H1 (cell line): ENCODE measurements around the gene ETV5. TPM values are rescaled to one million over a fixed set of nuclear protein-coding genes. Genes with fewer than 3 reads are reported as not detected.

ENCODE experiments used
- CBX8 ChIP-seq: fragments of 300-800, 300-1000 bp; sonication (generic); IDR thresholded peaks from 2 replicates; pipeline ENCODE4 v1.7.1; 2016; ENCODE audit warnings: low read depth, low read length, borderline replicate concordance
- CREB1 ChIP-seq: IDR thresholded peaks from 2 replicates; pipeline ENCODE4 v1.6.1; 2012; ENCODE audit warnings: inconsistent platforms
- GABPA ChIP-seq: IDR thresholded peaks from 2 replicates; pipeline ENCODE4 v1.6.1; 2011; ENCODE audit warnings: mild to moderate bottlenecking, low read length, moderate library complexity, borderline replicate concordance; ENCODE audit not compliant: insufficient read depth
- polyA plus RNA-seq, 7 experiments: library from polyadenylated mRNA; depleted of rRNA in 3 of 7; stranded (reverse) in 5 of 7; unstranded in 2 of 7; fragments of >200 nt in 5 of 7; fragments of 200-250 nt in 2 of 7; gene quantifications; 1 replicate in 5 of 7; 2 replicates in 1 of 7; 4 replicates in 1 of 7; pipeline versions ENCODE4 v1.2.1 to v1.2.3, GENCODE V29; 2011 to 2013; ENCODE audit warnings: missing spikeins in 2 of 7, mixed read lengths in 2 of 7
- total RNA-seq: library from RNA; stranded (reverse); fragmentation: NEBNext Ultra II Directional; extraction: Animal tissue kit (Norgen Biotek cat#: 25700); gene quantifications from 2 replicates; pipeline ENCODE4 v1.2.1, GENCODE V29; 2021
- TF ChIP-seq, protein P1 (sequence below): IDR thresholded peaks from 2 replicates; pipeline ENCODE4 v1.6.1; 2011; ENCODE audit warnings: low read length, improper control_type of control experiment

ETV5 gene
- total and polyA plus RNA-seq, 2 of the 8 experiments (the other 6 are each of a cell fraction or from before 2014, with no cell fraction given), result 13.1 to 36.9 TPM

GRCh38 chr3:186098740-186099139, 10.1 kb downstream of the ETV5 start (continued):
- TF ChIP-seq, protein P1, sequence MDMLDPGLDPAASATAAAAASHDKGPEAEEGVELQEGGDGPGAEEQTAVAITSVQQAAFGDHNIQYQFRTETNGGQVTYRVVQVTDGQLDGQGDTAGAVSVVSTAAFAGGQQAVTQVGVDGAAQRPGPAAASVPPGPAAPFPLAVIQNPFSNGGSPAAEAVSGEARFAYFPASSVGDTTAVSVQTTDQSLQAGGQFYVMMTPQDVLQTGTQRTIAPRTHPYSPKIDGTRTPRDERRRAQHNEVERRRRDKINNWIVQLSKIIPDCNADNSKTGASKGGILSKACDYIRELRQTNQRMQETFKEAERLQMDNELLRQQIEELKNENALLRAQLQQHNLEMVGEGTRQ, result no peak
- TF ChIP-seq CBX8 (no peak), CREB1 (no peak), GABPA (no peak)
- TF ChIP-seq, all 59 proteins: peak for 0
